NB4 (cell line): ENCODE measurements around the gene PEAK1.

Experiments used
- DNase-seq: peaks from one replicate; pipeline ENCODE4 v3.0.0; 2010; ENCODE audit warnings: low read depth
- H3K4me3 ChIP-seq: one replicate; pipeline ENCODE4 v1.5.1; 2011; ENCODE audit warnings: mild to moderate bottlenecking, low read depth, low read length, moderate library complexity
- MYC ChIP-seq: IDR thresholded peaks from 2 replicates; pipeline ENCODE4 v1.6.1; 2011; ENCODE audit warnings: low read depth, low read length
- POLR2A ChIP-seq: IDR thresholded peaks from 2 replicates; pipeline ENCODE4 v1.6.1; 2011; ENCODE audit warnings: mild to moderate bottlenecking; ENCODE audit not compliant: insufficient read length; ENCODE audit errors: extremely low read depth
- TF ChIP-seq, protein P1 (sequence below): IDR thresholded peaks from 2 replicates; pipeline ENCODE4 v1.6.1; 2011; ENCODE audit warnings: low read depth, low read length
- TF ChIP-seq, protein P2 (sequence below): IDR thresholded peaks from one replicate; pipeline ENCODE4 v1.5.1; 2012; ENCODE audit warnings: low read depth, low read length

The PEAK1 gene

GRCh38 chr15:77295446-77295845, 124.5 kb downstream of the PEAK1 start:
- TF ChIP-seq, protein P1, sequence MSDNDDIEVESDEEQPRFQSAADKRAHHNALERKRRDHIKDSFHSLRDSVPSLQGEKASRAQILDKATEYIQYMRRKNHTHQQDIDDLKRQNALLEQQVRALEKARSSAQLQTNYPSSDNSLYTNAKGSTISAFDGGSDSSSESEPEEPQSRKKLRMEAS, result no peak
- TF ChIP-seq POLR2A, result no peak
- TF ChIP-seq, protein P2, sequence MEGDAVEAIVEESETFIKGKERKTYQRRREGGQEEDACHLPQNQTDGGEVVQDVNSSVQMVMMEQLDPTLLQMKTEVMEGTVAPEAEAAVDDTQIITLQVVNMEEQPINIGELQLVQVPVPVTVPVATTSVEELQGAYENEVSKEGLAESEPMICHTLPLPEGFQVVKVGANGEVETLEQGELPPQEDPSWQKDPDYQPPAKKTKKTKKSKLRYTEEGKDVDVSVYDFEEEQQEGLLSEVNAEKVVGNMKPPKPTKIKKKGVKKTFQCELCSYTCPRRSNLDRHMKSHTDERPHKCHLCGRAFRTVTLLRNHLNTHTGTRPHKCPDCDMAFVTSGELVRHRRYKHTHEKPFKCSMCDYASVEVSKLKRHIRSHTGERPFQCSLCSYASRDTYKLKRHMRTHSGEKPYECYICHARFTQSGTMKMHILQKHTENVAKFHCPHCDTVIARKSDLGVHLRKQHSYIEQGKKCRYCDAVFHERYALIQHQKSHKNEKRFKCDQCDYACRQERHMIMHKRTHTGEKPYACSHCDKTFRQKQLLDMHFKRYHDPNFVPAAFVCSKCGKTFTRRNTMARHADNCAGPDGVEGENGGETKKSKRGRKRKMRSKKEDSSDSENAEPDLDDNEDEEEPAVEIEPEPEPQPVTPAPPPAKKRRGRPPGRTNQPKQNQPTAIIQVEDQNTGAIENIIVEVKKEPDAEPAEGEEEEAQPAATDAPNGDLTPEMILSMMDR, result no peak
- TF ChIP-seq MYC, result no peak
- DNase-seq, result no peak
- H3K4me3 ChIP-seq, result no peak overlapping the region

DNA sequence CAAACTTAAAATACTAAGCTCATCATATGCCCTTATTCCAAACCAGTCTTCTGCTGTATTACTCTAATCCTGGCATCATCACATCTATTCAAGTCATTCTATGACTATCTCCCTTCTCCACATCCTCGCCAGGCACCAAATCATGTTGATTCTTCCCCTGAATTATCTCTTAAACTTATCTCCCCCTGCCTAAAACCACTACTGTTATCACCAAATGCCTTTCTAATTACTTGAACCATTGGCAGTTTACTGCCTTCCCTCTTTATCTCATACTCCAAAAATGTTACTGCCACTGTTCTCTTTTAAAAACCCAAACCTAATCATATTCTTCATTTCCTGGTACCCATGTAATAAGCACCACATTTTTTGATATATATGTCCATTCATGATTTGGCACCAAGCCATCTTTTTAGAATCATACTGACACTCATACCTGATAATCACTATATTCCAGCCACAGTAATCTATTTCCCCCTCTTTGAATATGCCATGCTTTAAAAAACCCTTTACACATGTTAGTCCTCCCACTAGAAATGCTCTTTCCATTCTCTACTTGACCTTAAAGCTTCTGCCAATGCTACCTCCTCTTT, 126.8 kb downstream of the PEAK1 start:
- no peak for DNase-seq
- TF ChIP-seq MYC, result no peak
- no peak for TF ChIP-seq POLR2A
- TF ChIP-seq, protein P2, result no peak
- H3K4me3 ChIP-seq, result no peak overlapping the region

GRCh38 chr15:77291107-77291506, 128.8 kb downstream of the PEAK1 start:
- no peak overlapping the region for H3K4me3 ChIP-seq
- no peak for DNase-seq
- TF ChIP-seq MYC, result no peak
- TF ChIP-seq, protein P2, result no peak
- TF ChIP-seq, protein P1, result no peak
- no peak for TF ChIP-seq POLR2A

DNA sequence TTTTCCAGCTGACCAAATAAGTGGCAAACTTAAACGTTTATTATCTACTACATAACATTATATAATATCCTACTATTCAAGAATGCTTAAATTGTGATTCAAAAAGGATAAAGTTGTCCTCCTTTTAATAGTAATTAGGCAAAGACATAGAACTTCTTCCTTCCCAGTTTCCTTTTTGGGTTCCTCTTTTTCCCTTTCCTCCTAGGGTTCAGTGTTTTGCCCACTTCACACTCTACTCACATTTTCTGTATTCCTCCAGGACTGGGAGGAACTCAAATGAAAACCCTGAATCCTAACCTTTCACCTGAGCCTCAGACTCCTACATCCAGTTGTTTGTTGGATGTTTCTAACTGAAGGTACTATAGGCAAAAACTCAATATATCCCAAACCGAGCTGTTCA, 132.5 kb downstream of the PEAK1 start:
- TF ChIP-seq, protein P1, result no peak
- TF ChIP-seq, protein P2, result no peak
- TF ChIP-seq MYC (no peak), POLR2A (no peak)
- DNase-seq, result no peak
- no peak overlapping the region for H3K4me3 ChIP-seq

GRCh38 chr15:77285057-77285997, 134.6 kb downstream of the PEAK1 start:
- TF ChIP-seq, protein P2, result no peak
- no peak for TF ChIP-seq POLR2A
- TF ChIP-seq, protein P1, result no peak
- no peak for TF ChIP-seq MYC
- H3K4me3 ChIP-seq, result no peak overlapping the region
- no peak for DNase-seq
